CD4-positive, alpha-beta T cell treated with Interleukin-17A for 1 hour (primary cell): Measurements from ENCODE around the gene ZSWIM8.

ENCODE experiments used
- DNase-seq: peaks from one replicate; pipeline ENCODE4 v3.0.0-alpha.2; 2020

The ZSWIM8 gene

DNA sequence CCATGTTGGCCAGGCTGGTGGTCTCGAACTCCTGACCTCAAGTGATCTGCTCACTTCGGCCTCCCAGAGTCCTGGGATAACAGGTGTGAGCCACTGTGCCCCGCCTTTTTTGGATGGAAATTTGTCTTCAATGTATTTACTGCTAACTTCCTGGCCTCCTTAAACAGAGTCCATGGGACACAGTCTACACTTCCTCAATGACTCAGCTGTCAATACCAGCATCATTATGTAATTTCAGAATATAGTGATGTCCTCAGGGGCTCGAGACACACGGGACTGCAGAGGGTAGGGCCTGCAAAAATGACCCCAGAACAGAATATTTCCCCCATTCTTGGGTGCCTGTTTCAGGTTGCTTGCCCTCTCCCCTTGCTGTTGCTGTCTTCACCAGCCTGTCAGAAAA is 57.9 kb downstream of the ZSWIM8 start:
- DNase-seq: no peak

DNA sequence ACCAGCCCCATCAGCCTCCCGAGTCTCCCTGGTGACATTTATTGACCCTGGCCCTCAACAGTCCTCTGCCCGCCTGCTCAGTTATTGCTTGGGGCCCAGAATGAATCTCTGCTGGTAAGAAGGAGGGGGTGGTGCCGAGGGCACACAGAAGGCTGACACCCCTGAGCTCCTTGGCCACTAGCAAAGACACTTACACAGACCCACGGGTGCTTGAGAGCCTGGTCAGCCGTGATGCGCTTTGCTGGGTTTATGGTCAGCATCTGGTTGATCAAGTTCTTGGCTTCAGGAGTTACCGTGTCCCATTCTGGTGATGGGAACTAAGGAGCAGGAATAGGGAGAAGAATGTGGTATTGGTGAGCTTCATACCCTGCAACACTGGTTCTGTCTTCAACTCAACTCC is 61.6 kb downstream of the ZSWIM8 start:
- DNase-seq: no peak

DNA sequence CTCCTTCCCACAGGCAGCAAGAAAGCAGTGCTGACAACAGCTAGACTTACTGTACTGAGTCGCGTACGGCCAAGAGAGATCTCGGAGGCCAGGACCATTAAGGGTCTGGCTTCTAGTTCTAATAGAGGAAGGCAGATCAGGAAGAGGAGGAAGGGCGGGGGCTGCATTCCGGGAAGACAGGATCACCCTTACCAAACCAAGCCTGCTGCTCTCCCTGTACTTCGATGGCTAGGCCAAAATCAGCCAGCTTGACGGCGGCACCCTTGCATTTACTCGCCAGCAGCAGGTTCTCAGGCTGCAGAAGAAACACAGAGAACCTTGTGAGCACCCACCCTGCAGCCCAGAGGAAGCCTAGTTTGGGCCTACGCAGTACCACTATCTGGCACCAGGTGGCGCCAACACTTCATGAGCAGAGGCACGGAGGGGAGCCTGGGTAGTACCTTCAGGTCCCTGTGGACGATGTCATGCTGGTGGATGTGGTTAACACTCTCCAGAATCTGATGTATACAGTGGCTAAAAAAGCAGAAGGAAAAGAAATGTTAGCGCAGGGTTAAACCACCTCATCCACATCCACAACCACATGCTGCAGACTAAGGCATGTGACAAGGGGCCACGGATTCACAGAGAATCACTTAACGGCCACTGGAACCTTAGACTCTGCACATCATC is 63.5 kb downstream of the ZSWIM8 start:
- peak; percentile 93 for DNase-seq

DNA sequence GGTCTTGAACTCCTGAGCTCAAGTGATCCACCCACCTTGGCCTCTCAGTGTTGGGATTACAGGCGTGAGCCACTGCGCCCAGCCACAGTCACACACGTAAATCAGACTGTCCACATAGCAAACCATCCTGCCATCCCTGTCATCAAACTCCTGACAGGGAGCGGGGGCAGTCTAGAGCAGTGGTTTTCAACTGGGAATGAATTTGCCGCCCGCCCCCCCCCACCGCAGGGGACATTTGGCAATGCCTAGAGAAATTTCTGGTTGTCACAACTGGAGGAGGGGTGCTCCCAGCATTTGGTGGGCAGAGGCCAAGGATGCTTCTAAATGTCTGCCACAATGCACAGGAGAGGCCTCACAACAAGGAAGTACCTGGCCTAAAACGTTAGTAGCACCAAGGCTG is 64.8 kb downstream of the ZSWIM8 start:
- no peak for DNase-seq

DNA sequence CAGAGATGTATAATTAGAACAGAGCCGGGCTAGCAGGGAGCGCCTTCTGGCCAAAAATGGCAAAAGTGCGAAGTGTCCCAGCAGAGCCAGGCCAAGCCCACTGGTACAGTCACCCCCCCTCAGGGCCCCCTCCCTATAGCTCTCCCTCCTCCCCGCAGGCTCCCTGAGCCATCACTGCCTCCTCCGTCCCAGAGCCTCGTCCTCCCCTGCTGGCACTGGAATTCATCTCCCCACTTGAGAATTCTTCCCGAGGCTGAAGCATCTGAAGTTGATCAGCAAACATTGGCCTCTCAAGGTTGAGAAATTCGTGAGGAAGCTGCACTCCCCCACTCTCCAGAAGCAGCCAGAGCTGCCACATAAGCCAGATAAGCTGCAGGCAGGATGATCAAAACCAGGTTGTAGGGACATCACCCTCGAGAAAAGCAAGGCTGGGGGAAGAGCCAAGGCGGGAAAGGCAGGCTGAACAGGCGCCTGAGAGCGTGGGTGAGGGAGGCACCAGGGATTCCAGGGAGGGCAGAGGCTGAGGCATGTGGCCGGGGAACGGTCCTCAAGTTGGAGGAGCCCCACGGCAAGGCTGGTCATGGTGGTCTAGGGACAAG is 65.6 kb downstream of the ZSWIM8 start:
- DNase-seq: no peak
